ENCODE results near the gene TMEM119. TPM values are rescaled to one million over a fixed set of nuclear protein-coding genes. Genes with fewer than 3 reads are reported as not detected.

The TMEM119 gene
- total and polyA plus RNA-seq, 9 of the 15 experiments (the other 6 are each of a cell fraction or from before 2014, with no cell fraction given): 0.18 TPM; not detected in 8

DNA sequence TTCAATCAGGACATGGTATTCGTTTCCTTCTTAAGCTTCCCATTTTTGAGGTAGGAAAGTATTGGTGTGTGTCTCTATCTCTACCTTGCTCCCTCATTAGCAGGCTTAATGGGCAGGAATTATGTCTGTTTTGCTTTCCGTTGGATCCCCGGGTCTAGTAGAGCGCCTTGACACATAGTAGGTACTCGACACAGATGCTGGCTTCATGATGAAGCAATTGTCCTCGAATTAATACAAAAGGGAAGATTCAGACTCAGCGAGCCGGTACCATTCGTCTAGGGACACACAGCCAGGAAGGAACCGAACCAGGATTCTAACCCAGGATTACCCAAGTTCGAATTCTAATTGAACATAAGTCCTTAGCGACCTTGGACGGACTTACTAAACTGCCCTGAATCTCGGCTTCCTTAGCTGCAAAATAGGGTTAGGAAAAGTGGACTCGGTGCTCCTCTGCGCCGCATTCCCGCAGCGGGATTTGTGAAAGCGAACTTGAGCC lies 36.0 kb downstream of the TMEM119 start (continued):
- TF ChIP-seq, protein P1, sequence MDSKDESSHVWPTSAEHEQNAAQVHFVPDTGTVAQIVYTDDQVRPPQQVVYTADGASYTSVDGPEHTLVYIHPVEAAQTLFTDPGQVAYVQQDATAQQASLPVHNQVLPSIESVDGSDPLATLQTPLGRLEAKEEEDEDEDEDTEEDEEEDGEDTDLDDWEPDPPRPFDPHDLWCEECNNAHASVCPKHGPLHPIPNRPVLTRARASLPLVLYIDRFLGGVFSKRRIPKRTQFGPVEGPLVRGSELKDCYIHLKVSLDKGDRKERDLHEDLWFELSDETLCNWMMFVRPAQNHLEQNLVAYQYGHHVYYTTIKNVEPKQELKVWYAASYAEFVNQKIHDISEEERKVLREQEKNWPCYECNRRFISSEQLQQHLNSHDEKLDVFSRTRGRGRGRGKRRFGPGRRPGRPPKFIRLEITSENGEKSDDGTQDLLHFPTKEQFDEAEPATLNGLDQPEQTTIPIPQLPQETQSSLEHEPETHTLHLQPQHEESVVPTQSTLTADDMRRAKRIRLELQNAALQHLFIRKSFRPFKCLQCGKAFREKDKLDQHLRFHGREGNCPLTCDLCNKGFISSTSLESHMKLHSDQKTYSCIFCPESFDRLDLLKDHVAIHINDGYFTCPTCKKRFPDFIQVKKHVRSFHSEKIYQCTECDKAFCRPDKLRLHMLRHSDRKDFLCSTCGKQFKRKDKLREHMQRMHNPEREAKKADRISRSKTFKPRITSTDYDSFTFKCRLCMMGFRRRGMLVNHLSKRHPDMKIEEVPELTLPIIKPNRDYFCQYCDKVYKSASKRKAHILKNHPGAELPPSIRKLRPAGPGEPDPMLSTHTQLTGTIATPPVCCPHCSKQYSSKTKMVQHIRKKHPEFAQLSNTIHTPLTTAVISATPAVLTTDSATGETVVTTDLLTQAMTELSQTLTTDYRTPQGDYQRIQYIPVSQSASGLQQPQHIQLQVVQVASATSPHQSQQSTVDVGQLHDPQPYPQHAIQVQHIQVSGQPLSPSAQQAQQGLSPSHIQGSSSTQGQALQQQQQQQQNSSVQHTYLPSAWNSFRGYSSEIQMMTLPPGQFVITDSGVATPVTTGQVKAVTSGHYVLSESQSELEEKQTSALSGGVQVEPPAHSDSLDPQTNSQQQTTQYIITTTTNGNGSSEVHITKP (IDR thresholded peaks at IDR 0.05; ENCODE audit: partially characterized antibody): peak; percentile 74
- TF ChIP-seq, protein P2, sequence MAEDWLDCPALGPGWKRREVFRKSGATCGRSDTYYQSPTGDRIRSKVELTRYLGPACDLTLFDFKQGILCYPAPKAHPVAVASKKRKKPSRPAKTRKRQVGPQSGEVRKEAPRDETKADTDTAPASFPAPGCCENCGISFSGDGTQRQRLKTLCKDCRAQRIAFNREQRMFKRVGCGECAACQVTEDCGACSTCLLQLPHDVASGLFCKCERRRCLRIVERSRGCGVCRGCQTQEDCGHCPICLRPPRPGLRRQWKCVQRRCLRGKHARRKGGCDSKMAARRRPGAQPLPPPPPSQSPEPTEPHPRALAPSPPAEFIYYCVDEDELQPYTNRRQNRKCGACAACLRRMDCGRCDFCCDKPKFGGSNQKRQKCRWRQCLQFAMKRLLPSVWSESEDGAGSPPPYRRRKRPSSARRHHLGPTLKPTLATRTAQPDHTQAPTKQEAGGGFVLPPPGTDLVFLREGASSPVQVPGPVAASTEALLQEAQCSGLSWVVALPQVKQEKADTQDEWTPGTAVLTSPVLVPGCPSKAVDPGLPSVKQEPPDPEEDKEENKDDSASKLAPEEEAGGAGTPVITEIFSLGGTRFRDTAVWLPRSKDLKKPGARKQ (CRISPR knock-in tag; IDR thresholded peaks at IDR 0.05): no peak
- TF ChIP-seq ZNF717 (CRISPR knock-in tag; IDR thresholded peaks at IDR 0.05): 0 out of 2 replicates have a peak, but pooled peaks have one; percentile 28
- TF ChIP-seq ZNF707 (CRISPR knock-in tag; conservative IDR thresholded peaks at IDR 0.05): no peak
- no peak for TF ChIP-seq ZNF586 (CRISPR knock-in tag; conservative IDR thresholded peaks at IDR 0.05)
- TF ChIP-seq, protein P3, sequence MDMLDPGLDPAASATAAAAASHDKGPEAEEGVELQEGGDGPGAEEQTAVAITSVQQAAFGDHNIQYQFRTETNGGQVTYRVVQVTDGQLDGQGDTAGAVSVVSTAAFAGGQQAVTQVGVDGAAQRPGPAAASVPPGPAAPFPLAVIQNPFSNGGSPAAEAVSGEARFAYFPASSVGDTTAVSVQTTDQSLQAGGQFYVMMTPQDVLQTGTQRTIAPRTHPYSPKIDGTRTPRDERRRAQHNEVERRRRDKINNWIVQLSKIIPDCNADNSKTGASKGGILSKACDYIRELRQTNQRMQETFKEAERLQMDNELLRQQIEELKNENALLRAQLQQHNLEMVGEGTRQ (CRISPR knock-in tag; IDR thresholded peaks at IDR 0.05): no peak
- TF ChIP-seq ZKSCAN1 (IDR thresholded peaks at IDR 0.05; ENCODE audit: low read depth, low read length): peak; percentile 96
- TF ChIP-seq RUNX1 (IDR thresholded peaks at IDR 0.05; ENCODE audit: low read depth): no peak
- TF ChIP-seq, protein P4, sequence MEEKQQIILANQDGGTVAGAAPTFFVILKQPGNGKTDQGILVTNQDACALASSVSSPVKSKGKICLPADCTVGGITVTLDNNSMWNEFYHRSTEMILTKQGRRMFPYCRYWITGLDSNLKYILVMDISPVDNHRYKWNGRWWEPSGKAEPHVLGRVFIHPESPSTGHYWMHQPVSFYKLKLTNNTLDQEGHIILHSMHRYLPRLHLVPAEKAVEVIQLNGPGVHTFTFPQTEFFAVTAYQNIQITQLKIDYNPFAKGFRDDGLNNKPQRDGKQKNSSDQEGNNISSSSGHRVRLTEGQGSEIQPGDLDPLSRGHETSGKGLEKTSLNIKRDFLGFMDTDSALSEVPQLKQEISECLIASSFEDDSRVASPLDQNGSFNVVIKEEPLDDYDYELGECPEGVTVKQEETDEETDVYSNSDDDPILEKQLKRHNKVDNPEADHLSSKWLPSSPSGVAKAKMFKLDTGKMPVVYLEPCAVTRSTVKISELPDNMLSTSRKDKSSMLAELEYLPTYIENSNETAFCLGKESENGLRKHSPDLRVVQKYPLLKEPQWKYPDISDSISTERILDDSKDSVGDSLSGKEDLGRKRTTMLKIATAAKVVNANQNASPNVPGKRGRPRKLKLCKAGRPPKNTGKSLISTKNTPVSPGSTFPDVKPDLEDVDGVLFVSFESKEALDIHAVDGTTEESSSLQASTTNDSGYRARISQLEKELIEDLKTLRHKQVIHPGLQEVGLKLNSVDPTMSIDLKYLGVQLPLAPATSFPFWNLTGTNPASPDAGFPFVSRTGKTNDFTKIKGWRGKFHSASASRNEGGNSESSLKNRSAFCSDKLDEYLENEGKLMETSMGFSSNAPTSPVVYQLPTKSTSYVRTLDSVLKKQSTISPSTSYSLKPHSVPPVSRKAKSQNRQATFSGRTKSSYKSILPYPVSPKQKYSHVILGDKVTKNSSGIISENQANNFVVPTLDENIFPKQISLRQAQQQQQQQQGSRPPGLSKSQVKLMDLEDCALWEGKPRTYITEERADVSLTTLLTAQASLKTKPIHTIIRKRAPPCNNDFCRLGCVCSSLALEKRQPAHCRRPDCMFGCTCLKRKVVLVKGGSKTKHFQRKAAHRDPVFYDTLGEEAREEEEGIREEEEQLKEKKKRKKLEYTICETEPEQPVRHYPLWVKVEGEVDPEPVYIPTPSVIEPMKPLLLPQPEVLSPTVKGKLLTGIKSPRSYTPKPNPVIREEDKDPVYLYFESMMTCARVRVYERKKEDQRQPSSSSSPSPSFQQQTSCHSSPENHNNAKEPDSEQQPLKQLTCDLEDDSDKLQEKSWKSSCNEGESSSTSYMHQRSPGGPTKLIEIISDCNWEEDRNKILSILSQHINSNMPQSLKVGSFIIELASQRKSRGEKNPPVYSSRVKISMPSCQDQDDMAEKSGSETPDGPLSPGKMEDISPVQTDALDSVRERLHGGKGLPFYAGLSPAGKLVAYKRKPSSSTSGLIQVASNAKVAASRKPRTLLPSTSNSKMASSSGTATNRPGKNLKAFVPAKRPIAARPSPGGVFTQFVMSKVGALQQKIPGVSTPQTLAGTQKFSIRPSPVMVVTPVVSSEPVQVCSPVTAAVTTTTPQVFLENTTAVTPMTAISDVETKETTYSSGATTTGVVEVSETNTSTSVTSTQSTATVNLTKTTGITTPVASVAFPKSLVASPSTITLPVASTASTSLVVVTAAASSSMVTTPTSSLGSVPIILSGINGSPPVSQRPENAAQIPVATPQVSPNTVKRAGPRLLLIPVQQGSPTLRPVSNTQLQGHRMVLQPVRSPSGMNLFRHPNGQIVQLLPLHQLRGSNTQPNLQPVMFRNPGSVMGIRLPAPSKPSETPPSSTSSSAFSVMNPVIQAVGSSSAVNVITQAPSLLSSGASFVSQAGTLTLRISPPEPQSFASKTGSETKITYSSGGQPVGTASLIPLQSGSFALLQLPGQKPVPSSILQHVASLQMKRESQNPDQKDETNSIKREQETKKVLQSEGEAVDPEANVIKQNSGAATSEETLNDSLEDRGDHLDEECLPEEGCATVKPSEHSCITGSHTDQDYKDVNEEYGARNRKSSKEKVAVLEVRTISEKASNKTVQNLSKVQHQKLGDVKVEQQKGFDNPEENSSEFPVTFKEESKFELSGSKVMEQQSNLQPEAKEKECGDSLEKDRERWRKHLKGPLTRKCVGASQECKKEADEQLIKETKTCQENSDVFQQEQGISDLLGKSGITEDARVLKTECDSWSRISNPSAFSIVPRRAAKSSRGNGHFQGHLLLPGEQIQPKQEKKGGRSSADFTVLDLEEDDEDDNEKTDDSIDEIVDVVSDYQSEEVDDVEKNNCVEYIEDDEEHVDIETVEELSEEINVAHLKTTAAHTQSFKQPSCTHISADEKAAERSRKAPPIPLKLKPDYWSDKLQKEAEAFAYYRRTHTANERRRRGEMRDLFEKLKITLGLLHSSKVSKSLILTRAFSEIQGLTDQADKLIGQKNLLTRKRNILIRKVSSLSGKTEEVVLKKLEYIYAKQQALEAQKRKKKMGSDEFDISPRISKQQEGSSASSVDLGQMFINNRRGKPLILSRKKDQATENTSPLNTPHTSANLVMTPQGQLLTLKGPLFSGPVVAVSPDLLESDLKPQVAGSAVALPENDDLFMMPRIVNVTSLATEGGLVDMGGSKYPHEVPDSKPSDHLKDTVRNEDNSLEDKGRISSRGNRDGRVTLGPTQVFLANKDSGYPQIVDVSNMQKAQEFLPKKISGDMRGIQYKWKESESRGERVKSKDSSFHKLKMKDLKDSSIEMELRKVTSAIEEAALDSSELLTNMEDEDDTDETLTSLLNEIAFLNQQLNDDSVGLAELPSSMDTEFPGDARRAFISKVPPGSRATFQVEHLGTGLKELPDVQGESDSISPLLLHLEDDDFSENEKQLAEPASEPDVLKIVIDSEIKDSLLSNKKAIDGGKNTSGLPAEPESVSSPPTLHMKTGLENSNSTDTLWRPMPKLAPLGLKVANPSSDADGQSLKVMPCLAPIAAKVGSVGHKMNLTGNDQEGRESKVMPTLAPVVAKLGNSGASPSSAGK (IDR thresholded peaks at IDR 0.05): no peak
- peak; percentile 16; the same call in 1 of the 2 replicates for TF ChIP-seq ZNF589 (CRISPR knock-in tag; IDR thresholded peaks at IDR 0.05; ENCODE audit: low read depth)
